Activated CD4-positive, alpha-beta T cell treated with anti-CD3 and anti-CD28 coated beads for 24 hours (primary cell): Measurements from ENCODE around the gene MUC3A.

Source experiments
- DNase-seq, 2 donors: peaks; one replicate each; pipeline ENCODE4 v3.0.0-alpha.2; 2020; ENCODE audit warnings: low read depth in 2 of 2

MUC3A gene

GRCh38 chr7:101017064-101017777, 67.9 kb downstream of the MUC3A start:
- peak; percentile 29 to 53 for DNase-seq
